Dermis blood vessel endothelial cell (primary cell): ENCODE measurements around the gene CACNA2D3. TPM values are rescaled to one million over a fixed set of nuclear protein-coding genes. Genes with fewer than 3 reads are reported as not detected.
"Not testable (repeated sequence)": the region's sequence is repeated elsewhere in the genome, so short reads cannot be mapped to it uniquely, and the experiment has no call there.

Experiments used
- DNase-seq: peaks from one replicate; pipeline ENCODE4 v3.0.0; 2010
- total RNA-seq: library from RNA; depleted of rRNA; stranded (reverse); fragments of >200 nt; gene quantifications from 2 replicates; pipeline ENCODE4 v1.2.3, GENCODE V29; 2014

CACNA2D3 gene
- total RNA-seq, 1 donor from 2014 or later = under 0.01 TPM

DNA sequence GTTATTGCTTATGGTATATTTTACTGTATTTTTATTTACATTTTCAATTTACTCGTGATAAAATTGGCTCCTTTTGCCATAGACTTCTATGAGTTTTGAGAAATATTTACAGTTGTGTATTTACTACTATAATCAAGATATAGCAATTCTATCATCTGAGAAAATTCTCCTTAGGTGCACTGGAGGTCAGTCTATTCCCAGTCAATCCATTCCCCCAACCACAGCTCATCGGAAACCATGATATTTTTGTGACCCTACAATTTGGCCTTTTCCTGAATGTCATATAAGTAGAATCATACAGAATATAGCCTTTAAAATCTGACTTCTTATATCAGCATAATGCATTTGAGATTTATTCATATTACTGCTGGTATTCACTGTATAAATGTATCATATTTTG is 920.2 kb downstream of the CACNA2D3 start:
- no peak for DNase-seq

DNA sequence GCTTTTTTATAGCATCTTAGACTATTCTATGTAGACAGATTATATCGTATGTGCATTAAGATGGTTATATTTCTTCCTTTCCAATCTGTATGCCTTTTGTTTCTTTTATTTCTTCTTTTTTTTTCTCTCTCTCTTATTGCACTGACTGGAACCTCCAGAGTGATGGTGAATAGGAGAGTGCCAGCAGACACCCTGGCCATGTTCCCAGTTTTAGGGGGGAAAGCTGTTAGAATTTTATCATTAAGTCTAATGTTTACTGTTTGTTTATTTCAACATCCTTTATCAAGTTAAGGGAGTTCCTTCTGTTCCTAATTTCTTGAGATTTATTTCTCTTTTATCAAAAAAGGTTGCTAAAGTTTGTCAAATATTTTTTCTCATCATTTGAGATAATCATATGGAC is 922.1 kb downstream of the CACNA2D3 start:
- no peak for DNase-seq

DNA sequence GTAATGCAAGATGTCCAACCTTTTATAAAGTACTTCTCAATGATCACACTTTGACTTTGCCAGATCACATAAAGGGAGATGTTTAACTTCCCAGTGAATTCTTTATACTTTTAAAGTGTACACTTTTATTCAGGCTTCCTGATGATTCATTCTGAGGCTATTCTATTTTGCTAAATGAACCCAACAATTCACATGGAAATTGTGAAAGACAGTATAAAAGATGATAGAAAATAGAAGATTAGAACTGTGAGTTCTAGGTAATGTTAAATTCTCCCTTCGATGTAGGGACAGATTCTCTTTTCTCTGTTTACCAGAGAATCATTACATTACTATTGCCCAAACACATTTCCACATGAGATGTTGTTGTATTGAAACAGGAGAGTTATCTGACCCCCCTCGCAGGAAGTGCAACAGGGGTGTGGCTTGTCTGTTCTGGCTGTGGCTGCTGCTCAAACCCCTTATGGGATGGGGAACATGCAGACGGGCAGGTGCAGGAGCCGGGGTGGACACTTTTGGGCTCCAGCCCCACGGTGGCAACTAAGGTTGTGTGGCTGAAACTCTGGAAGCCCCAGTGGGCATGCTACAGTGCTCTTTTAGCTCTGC is 936.8 kb downstream of the CACNA2D3 start:
- no peak for DNase-seq

- DNase-seq = no peak
Observed at GRCh38 chr3:55060896-55061719, 938.8 kb downstream of the CACNA2D3 start.

DNA sequence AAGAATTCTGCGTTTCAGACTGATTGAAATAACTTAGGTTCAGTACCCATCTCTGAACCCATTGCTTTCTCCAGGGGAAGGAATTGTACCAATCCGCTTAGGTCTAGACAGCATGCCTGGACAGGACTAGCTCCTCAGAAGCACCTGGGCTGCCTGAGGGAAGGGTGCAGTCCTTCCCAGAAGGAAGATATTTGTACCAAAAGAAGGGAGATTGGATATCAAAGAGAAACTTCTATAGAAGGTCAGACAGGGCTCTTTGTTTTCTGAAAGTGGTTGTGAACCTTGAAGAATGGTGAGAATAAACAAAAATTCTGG is 939.3 kb downstream of the CACNA2D3 start:
- DNase-seq = no peak

- no peak for DNase-seq
Observed at GRCh38 chr3:55064164-55064563, 941.8 kb downstream of the CACNA2D3 start.

GRCh38 chr3:55065331-55065730 is 943.0 kb downstream of the CACNA2D3 start:
- no peak for DNase-seq

- no peak for DNase-seq
Observed at GRCh38 chr3:55066551-55067047, 944.2 kb downstream of the CACNA2D3 start.

DNA sequence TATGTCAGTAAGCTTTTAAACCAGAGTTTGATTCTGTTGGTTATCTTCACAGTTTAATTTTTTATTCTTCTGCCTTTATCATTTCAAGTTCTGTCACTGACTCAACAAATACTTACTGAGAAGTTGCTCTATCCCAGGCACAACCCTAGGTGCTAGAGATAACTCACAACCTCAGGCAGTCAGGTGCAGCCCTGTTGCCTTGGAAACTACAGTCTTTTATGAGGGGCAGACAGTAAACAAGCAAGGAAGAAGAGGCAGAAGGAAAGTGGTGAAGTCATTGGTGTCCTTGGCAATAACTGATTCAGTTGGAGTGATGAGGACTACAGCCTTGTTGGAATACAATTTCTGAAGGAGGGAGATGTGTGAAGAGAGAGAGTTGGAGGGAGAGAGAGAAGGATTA is 947.6 kb downstream of the CACNA2D3 start:
- DNase-seq = no peak

- DNase-seq = no peak
Observed at GRCh38 chr3:55074796-55075195, 952.4 kb downstream of the CACNA2D3 start.

DNA sequence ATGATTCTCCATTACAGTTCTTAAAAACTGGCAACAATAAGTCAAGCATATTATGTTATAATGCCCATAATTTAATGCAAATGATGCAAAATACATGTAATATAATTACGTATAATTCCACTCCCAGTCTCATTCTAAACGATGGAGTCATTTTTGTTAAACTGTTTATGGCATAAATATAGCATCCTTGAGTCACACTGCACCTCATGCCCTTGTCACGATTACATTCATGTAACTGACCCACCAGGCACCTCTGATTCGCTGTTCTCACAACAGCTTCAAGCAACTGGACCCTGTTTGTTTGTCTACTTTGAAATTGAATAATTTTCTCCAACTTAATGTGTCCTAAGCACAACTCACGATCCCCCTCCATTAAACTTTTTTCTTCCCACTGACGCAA is 953.5 kb downstream of the CACNA2D3 start:
- DNase-seq = no peak

DNA sequence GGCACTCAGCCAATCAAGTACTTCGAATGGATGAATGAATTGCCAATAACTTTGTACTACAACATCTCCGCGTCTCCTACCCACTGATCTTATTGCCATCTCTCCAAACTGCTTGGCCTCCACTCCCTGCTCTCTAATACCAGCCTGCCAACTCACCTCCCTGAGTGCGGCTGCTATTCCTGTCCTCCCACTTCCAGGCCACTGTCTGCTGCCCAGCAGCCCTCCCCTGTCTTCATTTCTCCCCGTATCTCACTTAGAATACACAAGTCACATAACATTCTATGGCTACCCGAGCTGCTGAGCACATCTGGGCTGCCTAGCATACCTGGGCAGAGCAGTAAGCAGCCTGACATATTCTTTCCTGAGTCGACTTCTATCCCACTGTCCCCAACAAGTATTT is 955.4 kb downstream of the CACNA2D3 start:
- DNase-seq = no peak

GRCh38 chr3:55078876-55079275 is 956.5 kb downstream of the CACNA2D3 start:
- no peak for DNase-seq

DNA sequence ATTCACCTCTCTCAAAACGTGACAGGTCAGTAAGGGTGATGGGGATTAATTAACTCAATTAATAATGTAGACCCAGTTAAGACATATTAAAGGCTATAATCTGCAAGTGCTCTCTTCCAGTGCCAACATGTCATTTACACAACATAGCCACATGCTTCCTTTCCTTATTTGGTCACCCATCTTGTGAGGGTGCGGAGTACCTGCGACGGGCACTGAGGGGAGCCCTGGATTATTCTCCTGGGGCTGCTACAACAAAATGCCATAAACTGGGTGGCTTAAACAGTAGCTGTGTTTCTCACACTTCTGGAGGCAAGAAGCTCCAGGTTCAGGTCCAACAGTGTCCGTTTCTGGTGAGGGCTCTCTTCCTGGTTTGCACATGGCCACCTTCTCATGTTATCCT is 962.9 kb downstream of the CACNA2D3 start:
- no peak for DNase-seq

- DNase-seq = no peak
Observed at GRCh38 chr3:55089211-55089610, 966.9 kb downstream of the CACNA2D3 start.

- DNase-seq = no peak
Observed at GRCh38 chr3:55090291-55090690, 967.9 kb downstream of the CACNA2D3 start.

GRCh38 chr3:55090746-55091145 is 968.4 kb downstream of the CACNA2D3 start:
- DNase-seq = no peak

GRCh38 chr3:55091381-55092225 is 969.3 kb downstream of the CACNA2D3 start:
- DNase-seq = no peak

DNA sequence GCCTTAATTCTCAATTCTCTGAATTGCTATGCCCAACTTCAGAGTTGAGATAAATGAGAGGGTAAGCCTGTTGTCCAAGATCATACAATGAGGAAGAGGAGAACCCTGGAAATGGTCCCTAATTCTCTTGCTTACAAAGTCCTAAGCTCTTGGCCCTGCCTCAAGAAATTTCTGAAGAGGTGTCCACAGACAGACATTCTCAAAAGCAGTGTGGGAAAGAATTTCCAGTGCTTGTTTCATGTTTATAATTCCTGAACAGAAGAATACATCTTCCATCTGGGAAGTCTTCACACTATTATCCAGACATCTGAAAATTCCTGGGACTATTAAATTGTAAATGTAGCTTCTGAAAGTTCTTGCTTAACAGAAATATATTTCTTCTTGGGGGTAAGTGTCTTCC is 972.3 kb downstream of the CACNA2D3 start:
- no peak for DNase-seq

DNA sequence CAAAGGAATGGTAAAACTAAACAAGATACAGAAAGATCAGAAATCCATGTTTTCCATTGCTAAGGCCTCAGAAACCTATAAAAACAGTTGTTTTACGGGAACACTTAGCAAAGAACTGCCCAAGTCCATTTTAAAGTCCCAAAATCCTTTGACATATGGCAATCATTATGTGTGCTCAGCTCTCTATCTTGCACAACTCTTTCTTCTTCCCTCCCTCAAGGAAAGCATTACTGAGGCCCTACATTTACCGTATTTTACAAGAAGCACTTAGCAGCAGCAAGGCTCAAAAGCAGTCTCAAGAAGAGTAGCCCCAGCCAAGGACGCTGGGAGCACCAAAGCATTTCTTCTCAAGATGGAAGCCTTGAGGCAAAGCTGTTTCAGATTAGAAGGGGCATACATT is 975.1 kb downstream of the CACNA2D3 start:
- no peak for DNase-seq

DNA sequence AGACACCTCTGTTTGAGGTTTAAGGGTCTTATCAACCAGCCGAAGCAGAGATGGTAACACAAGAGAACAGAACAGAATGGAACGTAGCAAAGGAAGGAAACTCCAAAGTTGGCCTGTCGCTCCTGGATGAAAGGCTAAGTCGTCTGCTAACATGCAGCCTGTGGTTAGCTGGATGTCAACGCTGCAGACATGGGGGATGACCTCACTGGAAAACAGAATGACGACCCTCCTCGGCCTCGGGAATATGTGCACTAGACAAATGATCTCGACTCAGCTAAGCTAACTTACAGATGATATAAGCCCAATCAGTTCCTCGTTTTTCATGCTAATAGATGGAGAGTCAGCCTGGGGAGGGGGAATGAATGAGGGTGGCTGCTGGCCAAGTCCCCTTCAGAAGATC is 983.3 kb downstream of the CACNA2D3 start:
- DNase-seq = no peak

DNA sequence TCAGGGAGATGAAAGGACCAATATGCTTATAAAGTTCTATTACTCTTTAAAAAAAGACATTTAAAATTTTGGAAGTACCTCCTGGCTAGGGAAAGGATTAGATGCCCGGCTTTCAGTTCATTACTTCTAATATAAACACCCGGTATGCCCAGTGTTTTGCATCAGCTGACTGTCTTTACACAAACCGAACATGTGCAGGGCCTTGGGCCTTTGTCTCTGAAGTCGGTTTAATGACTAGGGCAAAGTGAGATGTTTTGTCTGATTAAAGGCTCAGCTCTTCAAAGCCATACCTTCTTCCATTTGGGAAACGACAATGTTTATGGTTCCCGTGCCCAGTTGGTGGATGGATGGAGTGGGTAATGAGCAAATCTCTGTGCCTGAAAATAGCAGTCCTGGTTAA is 984.8 kb downstream of the CACNA2D3 start:
- DNase-seq = no peak

GRCh38 chr3:55111906-55112305 is 989.6 kb downstream of the CACNA2D3 start:
- not testable (repeated sequence) for DNase-seq

DNA sequence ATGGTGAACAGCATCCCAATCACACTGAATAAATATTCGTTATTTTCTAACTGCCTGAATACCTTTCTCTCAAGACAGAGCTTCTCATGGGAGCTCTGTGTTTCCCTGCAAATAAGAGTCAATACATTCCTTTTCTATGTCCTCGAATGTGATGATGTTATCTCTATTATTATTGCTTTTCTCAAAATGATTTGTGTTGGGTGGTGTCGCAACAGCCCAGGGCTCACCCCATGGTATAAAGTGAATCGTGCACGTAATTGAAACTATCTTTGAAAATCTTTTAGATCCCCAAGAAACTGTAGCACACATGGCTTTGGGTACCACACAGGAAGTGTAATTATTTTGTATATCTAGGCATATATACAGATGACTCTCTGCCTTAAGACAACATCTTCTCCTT is 996.1 kb downstream of the CACNA2D3 start:
- no peak for DNase-seq
